Left lung (tissue), 14 donors: ENCODE measurements around the gene GAGE12E. TPM values are rescaled to one million over a fixed set of nuclear protein-coding genes. Genes with fewer than 3 reads are reported as not detected.
A peak's percentile ranks its signal among the peaks of the same experiment; 100 is the strongest.
"Not testable (repeated sequence)": the region's sequence is repeated elsewhere in the genome, so short reads cannot be mapped to it uniquely, and the experiment has no call there.

ENCODE experiments used
- ATAC-seq: fragments of 200-7000 bp; cut with Tn5 transposase; one replicate; pipeline ENCODE4 v1.9.1; 2020; ENCODE audit warnings: moderate library complexity
- DNase-seq, 4 donors: peaks; one replicate each; pipeline ENCODE4 v3.0.0-alpha.2; 2013 to 2020
- H3K27ac ChIP-seq, 2 donors: fragments of 200-600 bp; sonication (generic) in 1 of 2; one replicate each; pipeline versions ENCODE4 v1.5.0 to v1.8.0; 2020 to 2021
- H3K27me3 ChIP-seq, 2 donors: fragments of 200-600 bp; sonication (generic) in 1 of 2; one replicate each; pipeline versions ENCODE4 v1.5.0 to v1.8.0; 2020 to 2021
- H3K36me3 ChIP-seq, 2 donors: fragments of 200-600 bp; sonication (generic) in 1 of 2; one replicate each; pipeline versions ENCODE4 v1.5.0 to v1.8.0; 2020 to 2021
- H3K4me1 ChIP-seq, 2 donors: fragments of 200-600 bp; one replicate each; pipeline ENCODE4 v1.8.0; 2021
- H3K4me3 ChIP-seq, 2 donors: fragments of 200-600 bp; sonication (generic) in 1 of 2; one replicate each; pipeline versions ENCODE4 v1.5.0 to v1.8.0; 2020 to 2021; ENCODE audit warnings: mild to moderate bottlenecking in 1 of 2
- H3K9me3 ChIP-seq, 2 donors: fragments of 200-600 bp; sonication (generic) in 1 of 2; one replicate each; pipeline versions ENCODE4 v1.5.0 to v1.8.0; 2020 to 2021
- intact Hi-C, 2 donors: fragments of 100-400 bp; cut with DNase I; formaldehyde crosslinking; loops; one replicate each; pipeline versions ENCODE4 v1.11.2 to v1.14.2; 2022
- long read RNA-seq, 12 donors: library from polyadenylated mRNA in 2 of 12; unstranded in 2 of 12; transcript quantifications; one replicate each; pipeline ENCODE4 v2.0.0 and lab custom pipeline, GENCODE V29; 2019 to 2026
- polyA plus RNA-seq, 6 donors: library from polyadenylated mRNA; unstranded; fragments of 120-200 nt; gene quantifications; one replicate each; pipeline ENCODE4 v1.2.1, GENCODE V29; 2013; ENCODE audit not compliant: insufficient read length in 6 of 6
- total RNA-seq, 2 donors: library from RNA; stranded (reverse); fragmentation: NEBNext Ultra II Directional; extraction: Animal tissue kit (Norgen Biotek cat#: 25700); gene quantifications; one replicate each; pipeline ENCODE4 v1.2.1, GENCODE V29; 2021
- donor health status: DM: no; HTN: yes; CAD: no.
- donor health status: DM: no; HTN: no; CAD: no.

GAGE12E gene
- total RNA-seq (not detected), polyA plus RNA-seq (not detected)
- long read RNA-seq, donor 1, result 0 reads
- long read RNA-seq, donor 2, result 0 reads
- long read RNA-seq, donor 3, result 0 reads
- long read RNA-seq, donor 4, result 0 reads
- long read RNA-seq, donor 5, result 0 reads
- long read RNA-seq, donor 6, result 0 reads
- long read RNA-seq, donor 7, result 0 reads
- long read RNA-seq, donor 8, result 0 reads
- long read RNA-seq, donor 9, result 0 reads
- long read RNA-seq, donor 10, result 0 reads
- long read RNA-seq, donor 11, result 0 reads
- long read RNA-seq, donor 12, result 0 reads

DNA sequence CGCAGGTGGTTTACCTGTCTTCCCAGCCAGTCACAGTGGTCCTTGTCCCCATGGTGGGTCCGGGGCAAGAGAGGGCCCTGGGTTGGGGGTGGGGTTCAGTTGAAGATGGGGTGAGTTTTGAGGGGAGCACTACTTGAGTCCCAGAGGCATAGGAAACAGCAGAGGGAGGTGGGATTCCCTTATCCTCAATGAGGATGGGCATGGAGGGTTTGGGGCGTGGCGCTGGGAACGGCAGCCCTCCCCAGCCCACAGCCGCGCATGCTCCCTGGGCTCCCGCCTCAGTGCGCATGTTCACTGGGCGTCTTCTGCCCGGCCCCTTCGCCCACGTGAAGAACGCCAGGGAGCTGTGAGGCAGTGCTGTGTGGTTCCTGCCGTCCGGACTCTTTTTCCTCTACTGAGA, at the start of gene GAGE12E:
GAGE12E (plus strand) TSS at position 301 of the 400 bp plus-strand sequence. CDS start 1,155 bp downstream, outside the sequence.
- H3K27me3 ChIP-seq, intact Hi-C loops, DNase-seq, ATAC-seq, H3K4me3 ChIP-seq, H3K27ac ChIP-seq, H3K4me1 ChIP-seq, H3K9me3 ChIP-seq, H3K36me3 ChIP-seq: not testable (repeated sequence)

DNA sequence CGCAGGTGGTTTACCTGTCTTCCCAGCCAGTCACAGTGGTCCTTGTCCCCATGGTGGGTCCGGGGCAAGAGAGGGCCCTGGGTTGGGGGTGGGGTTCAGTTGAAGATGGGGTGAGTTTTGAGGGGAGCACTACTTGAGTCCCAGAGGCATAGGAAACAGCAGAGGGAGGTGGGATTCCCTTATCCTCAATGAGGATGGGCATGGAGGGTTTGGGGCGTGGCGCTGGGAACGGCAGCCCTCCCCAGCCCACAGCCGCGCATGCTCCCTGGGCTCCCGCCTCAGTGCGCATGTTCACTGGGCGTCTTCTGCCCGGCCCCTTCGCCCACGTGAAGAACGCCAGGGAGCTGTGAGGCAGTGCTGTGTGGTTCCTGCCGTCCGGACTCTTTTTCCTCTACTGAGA, 19.2 kb upstream of the GAGE12E start, which contains the start of gene GAGE12C:
GAGE12C (plus strand) TSS at position 301 of the 400 bp plus-strand sequence. CDS start 1,155 bp downstream, outside the sequence.
- intact Hi-C loops, H3K4me3 ChIP-seq, H3K27me3 ChIP-seq, H3K4me1 ChIP-seq, H3K36me3 ChIP-seq, H3K27ac ChIP-seq, ATAC-seq, H3K9me3 ChIP-seq, DNase-seq: not testable (repeated sequence)

GRCh38 chrX:49541433-49541832, 9.7 kb upstream of the GAGE12E start, which contains the start of gene GAGE12D:
Gene GAGE12D, plus strand, starts transcription at chrX:49541733. Its CDS starts 1,155 bp downstream, at chrX:49542888.
- DNase-seq, H3K4me1 ChIP-seq, H3K36me3 ChIP-seq, H3K4me3 ChIP-seq, H3K27ac ChIP-seq, intact Hi-C loops, H3K27me3 ChIP-seq, H3K9me3 ChIP-seq, ATAC-seq: not testable (repeated sequence)

- H3K27me3 ChIP-seq, H3K9me3 ChIP-seq, H3K4me3 ChIP-seq, DNase-seq, H3K4me1 ChIP-seq, ATAC-seq, H3K27ac ChIP-seq, H3K36me3 ChIP-seq, intact Hi-C loops: not testable (repeated sequence)
Observed at GRCh38 chrX:49560542-49560941, 9.5 kb downstream of the GAGE12E start, which contains the start of gene GAGE12F. Gene GAGE12F, plus strand, starts transcription at chrX:49560842. Its CDS starts 1,155 bp downstream, at chrX:49561997.

- intact Hi-C loops, H3K27ac ChIP-seq, H3K9me3 ChIP-seq, H3K4me3 ChIP-seq, H3K27me3 ChIP-seq, H3K36me3 ChIP-seq, ATAC-seq, H3K4me1 ChIP-seq: not testable (repeated sequence)
- DNase-seq, result peak in 2 of 4 donors; percentile 22 to 61
Observed at GRCh38 chrX:49568728-49569127, 17.6 kb downstream of the GAGE12E start.

- intact Hi-C loops, H3K4me1 ChIP-seq, H3K9me3 ChIP-seq, H3K27ac ChIP-seq, H3K27me3 ChIP-seq, H3K4me3 ChIP-seq, H3K36me3 ChIP-seq, ATAC-seq: not testable (repeated sequence)
- peak in 2 of 4 donors; percentile 11 to 23 for DNase-seq
Observed at GRCh38 chrX:49569152-49569551, 18.1 kb downstream of the GAGE12E start.

DNA sequence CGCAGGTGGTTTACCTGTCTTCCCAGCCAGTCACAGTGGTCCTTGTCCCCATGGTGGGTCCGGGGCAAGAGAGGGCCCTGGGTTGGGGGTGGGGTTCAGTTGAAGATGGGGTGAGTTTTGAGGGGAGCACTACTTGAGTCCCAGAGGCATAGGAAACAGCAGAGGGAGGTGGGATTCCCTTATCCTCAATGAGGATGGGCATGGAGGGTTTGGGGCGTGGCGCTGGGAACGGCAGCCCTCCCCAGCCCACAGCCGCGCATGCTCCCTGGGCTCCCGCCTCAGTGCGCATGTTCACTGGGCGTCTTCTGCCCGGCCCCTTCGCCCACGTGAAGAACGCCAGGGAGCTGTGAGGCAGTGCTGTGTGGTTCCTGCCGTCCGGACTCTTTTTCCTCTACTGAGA, 19.0 kb downstream of the GAGE12E start, which contains the start of gene GAGE12G:
GAGE12G (plus strand) TSS at position 301 of the 400 bp plus-strand sequence. CDS start 1,155 bp downstream, outside the sequence.
- H3K27ac ChIP-seq, H3K4me1 ChIP-seq, ATAC-seq, DNase-seq, intact Hi-C loops, H3K36me3 ChIP-seq, H3K27me3 ChIP-seq, H3K9me3 ChIP-seq, H3K4me3 ChIP-seq: not testable (repeated sequence)

DNA sequence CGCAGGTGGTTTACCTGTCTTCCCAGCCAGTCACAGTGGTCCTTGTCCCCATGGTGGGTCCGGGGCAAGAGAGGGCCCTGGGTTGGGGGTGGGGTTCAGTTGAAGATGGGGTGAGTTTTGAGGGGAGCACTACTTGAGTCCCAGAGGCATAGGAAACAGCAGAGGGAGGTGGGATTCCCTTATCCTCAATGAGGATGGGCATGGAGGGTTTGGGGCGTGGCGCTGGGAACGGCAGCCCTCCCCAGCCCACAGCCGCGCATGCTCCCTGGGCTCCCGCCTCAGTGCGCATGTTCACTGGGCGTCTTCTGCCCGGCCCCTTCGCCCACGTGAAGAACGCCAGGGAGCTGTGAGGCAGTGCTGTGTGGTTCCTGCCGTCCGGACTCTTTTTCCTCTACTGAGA, 28.6 kb downstream of the GAGE12E start, which contains the start of gene GAGE12H:
GAGE12H (plus strand) TSS at position 301 of the 400 bp plus-strand sequence. CDS start 1,155 bp downstream, outside the sequence.
- intact Hi-C loops, H3K9me3 ChIP-seq, H3K4me1 ChIP-seq, H3K27ac ChIP-seq, H3K4me3 ChIP-seq, H3K27me3 ChIP-seq, ATAC-seq, DNase-seq, H3K36me3 ChIP-seq: not testable (repeated sequence)

DNA sequence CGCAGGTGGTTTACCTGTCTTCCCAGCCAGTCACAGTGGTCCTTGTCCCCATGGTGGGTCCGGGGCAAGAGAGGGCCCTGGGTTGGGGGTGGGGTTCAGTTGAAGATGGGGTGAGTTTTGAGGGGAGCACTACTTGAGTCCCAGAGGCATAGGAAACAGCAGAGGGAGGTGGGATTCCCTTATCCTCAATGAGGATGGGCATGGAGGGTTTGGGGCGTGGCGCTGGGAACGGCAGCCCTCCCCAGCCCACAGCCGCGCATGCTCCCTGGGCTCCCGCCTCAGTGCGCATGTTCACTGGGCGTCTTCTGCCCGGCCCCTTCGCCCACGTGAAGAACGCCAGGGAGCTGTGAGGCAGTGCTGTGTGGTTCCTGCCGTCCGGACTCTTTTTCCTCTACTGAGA, 38.1 kb downstream of the GAGE12E start, which contains the start of gene GAGE2A:
GAGE2A (plus strand) TSS at position 301 of the 400 bp plus-strand sequence. CDS start 1,155 bp downstream, outside the sequence.
- intact Hi-C loops, result not testable (repeated sequence)

GRCh38 chrX:49589769-49590478, 38.8 kb downstream of the GAGE12E start:
- H3K9me3 ChIP-seq, ATAC-seq, H3K27ac ChIP-seq, H3K36me3 ChIP-seq, H3K27me3 ChIP-seq, intact Hi-C loops, H3K4me3 ChIP-seq, H3K4me1 ChIP-seq: not testable (repeated sequence)
- peak in 2 of 4 donors; percentile 35 to 81 for DNase-seq

More for the DNA sequence above, 38.1 kb downstream of the GAGE12E start, which contains the start of gene GAGE2A:
- ATAC-seq, H3K27ac ChIP-seq, DNase-seq, H3K4me3 ChIP-seq, H3K27me3 ChIP-seq, H3K4me1 ChIP-seq, H3K9me3 ChIP-seq, H3K36me3 ChIP-seq: not testable (repeated sequence)

DNA sequence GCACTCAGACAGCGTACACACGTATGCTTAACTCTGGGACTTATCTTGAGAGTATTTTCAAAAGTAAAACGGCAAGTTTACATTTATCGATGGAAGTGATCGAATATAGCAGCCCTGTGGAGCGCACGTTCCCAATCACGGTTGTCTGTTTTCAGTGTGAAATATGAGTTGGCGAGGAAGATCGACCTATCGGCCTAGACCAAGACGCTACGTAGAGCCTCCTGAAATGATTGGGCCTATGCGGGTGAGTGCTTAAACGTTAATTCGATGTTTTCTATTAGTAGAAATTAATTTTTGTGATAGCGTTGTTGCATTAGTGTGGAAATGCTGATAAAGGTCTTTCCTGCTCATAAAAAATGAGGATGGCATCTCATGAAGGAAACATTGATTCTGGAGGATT, 39.4 kb downstream of the GAGE12E start:
- ATAC-seq, H3K27me3 ChIP-seq, H3K27ac ChIP-seq, H3K36me3 ChIP-seq, H3K4me3 ChIP-seq, intact Hi-C loops, H3K4me1 ChIP-seq, DNase-seq, H3K9me3 ChIP-seq: not testable (repeated sequence)

- H3K4me3 ChIP-seq, H3K27ac ChIP-seq, ATAC-seq, H3K9me3 ChIP-seq, DNase-seq, H3K36me3 ChIP-seq, intact Hi-C loops, H3K27me3 ChIP-seq, H3K4me1 ChIP-seq: not testable (repeated sequence)
Observed at GRCh38 chrX:49598720-49599119, 47.6 kb downstream of the GAGE12E start, which contains the start of gene GAGE1. Gene GAGE1, plus strand, starts transcription at chrX:49599020. Its CDS starts 1,155 bp downstream, at chrX:49600175.
